ENCODE results near the gene NANOS3. TPM values are rescaled to one million over a fixed set of nuclear protein-coding genes. Genes with fewer than 3 reads are reported as not detected.

NANOS3 gene
- total and polyA plus RNA-seq, 10 of the 15 experiments (the other 5 are each of a cell fraction or from before 2014, with no cell fraction given), result 0.31 to 1.7 (median 0.81) TPM

GRCh38 chr19:13905634-13906520 is 28.9 kb downstream of the NANOS3 start, which contains the start of the genes BRME1 and CC2D1A (continued):
- no peak for TF ChIP-seq ZZZ3 (IDR thresholded peaks at IDR 0.05; ENCODE audit: control insufficient read depth, insufficient read length, low read depth)
- TF ChIP-seq SMARCA5 (IDR thresholded peaks at IDR 0.05), result no peak
- TF ChIP-seq ZBTB40 (IDR thresholded peaks at IDR 0.05; ENCODE audit: borderline replicate concordance), result no peak
- no peak for TF ChIP-seq KLF5 (IDR thresholded peaks at IDR 0.05; ENCODE audit: partially characterized antibody)
- TF ChIP-seq SMAD1 (IDR thresholded peaks at IDR 0.05; ENCODE audit: low read depth, partially characterized antibody), result no peak
- TF ChIP-seq STAT3 (IDR thresholded peaks at IDR 0.05; ENCODE audit: low read depth, low read length), result no peak
- no peak for TF ChIP-seq CEBPB (IDR thresholded peaks at IDR 0.05; ENCODE audit: borderline replicate concordance in 1 of 2, low read depth in 2 of 2, low read length in 2 of 2)
- TF ChIP-seq ZBTB4 (CRISPR knock-in tag; IDR thresholded peaks at IDR 0.05), result no peak
- TF ChIP-seq EZH2 (IDR thresholded peaks at IDR 0.05; ENCODE audit: borderline replicate concordance, control insufficient read depth, low read depth, low read length), result no peak
- no peak for TF ChIP-seq SMC3 (IDR thresholded peaks at IDR 0.05; ENCODE audit: borderline replicate concordance, low read length)
- TF ChIP-seq MTA3 (IDR thresholded peaks at IDR 0.05; ENCODE audit: borderline replicate concordance, low read length), result no peak
- no peak for TF ChIP-seq SUZ12 (IDR thresholded peaks at IDR 0.05; ENCODE audit: unreplicated experiment)
- TF ChIP-seq JUND (IDR thresholded peaks at IDR 0.05; ENCODE audit: low read depth, low read length), result no peak
